ENCODE measurements around the gene SLC16A5. TPM values are rescaled to one million over a fixed set of nuclear protein-coding genes. Genes with fewer than 3 reads are reported as not detected.
"Not testable (repeated sequence)": the region's sequence is repeated elsewhere in the genome, so short reads cannot be mapped to it uniquely, and the experiment has no call there.

SLC16A5 gene
- polyA plus RNA-seq, 1 donor (not counting 4 experiments of a cell fraction or from before 2014, with no cell fraction given), result 3.5 TPM

DNA sequence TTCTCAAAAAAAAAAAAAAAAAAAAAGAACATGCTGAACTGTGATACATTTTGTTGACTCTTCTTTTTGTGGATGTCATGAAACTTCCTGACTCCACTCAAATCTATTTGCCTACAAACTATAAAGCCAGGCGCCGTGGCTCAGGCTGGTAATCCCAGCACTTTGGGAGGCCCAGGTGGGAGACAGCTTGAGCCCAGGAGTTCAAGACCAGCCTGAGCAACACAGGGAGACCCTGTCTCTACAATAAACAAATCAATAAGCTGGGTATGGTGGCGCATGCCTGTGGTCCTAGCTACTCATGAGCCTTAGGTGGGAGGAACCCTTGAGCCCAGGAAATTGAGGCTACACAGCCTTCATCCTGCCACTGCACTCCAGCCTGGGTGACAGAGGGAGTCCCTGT lies 45.2 kb downstream of the SLC16A5 start:
- Histone ChIP-seq H4K20me1 (ENCODE audit: control insufficient read depth, extremely low read depth, insufficient read depth, low read length) (no peaks in the 10 kb centered on the region), H3K27ac (ENCODE audit: control insufficient read depth, insufficient read depth, low read length) (no peak overlapping the region), H3K27me3 (ENCODE audit: control insufficient read depth, extremely low read depth, insufficient read depth, low read length) (no peaks in the 10 kb centered on the region), H3K36me3 (ENCODE audit: control insufficient read depth in 2 of 2, extremely low read depth in 1 of 2, insufficient read depth in 2 of 2, low read length in 2 of 2) (peaks cover 15 to 24% of the 10 kb centered on the region in 2 experiments), H3K9me1 (ENCODE audit: control insufficient read depth, extremely low read depth, insufficient read depth, low read length) (no peaks in the 10 kb centered on the region), H3K9me3 (ENCODE audit: control insufficient read depth, low read depth, low read length) (no peaks in the 10 kb centered on the region), H2AFZ (ENCODE audit: control insufficient read depth, low read length) (no peak overlapping the region), H3K9ac (ENCODE audit: control insufficient read depth, extremely low read depth, insufficient read depth, low read length) (no peak overlapping the region), H3K4me2 (ENCODE audit: control insufficient read depth, extremely low read depth, insufficient read depth, low read depth, low read length) (no peak overlapping the region), H3K4me3 (ENCODE audit: control insufficient read depth in 2 of 3, extremely low read depth in 1 of 3, insufficient read depth in 2 of 3, low read depth in 1 of 3, low read length in 3 of 3) (no peak overlapping the region), H3K4me1 (ENCODE audit: control insufficient read depth, extremely low read depth, insufficient read depth, low read length) (peaks cover 9% of the 10 kb centered on the region), H3K79me2 (ENCODE audit: control insufficient read depth, insufficient read depth, low read length) (peaks cover 7% of the 10 kb centered on the region)
- TF ChIP-seq EZH2 (IDR thresholded peaks at IDR 0.05; ENCODE audit: low read length), result no peak
- TF ChIP-seq, protein P1, sequence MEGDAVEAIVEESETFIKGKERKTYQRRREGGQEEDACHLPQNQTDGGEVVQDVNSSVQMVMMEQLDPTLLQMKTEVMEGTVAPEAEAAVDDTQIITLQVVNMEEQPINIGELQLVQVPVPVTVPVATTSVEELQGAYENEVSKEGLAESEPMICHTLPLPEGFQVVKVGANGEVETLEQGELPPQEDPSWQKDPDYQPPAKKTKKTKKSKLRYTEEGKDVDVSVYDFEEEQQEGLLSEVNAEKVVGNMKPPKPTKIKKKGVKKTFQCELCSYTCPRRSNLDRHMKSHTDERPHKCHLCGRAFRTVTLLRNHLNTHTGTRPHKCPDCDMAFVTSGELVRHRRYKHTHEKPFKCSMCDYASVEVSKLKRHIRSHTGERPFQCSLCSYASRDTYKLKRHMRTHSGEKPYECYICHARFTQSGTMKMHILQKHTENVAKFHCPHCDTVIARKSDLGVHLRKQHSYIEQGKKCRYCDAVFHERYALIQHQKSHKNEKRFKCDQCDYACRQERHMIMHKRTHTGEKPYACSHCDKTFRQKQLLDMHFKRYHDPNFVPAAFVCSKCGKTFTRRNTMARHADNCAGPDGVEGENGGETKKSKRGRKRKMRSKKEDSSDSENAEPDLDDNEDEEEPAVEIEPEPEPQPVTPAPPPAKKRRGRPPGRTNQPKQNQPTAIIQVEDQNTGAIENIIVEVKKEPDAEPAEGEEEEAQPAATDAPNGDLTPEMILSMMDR (optimal IDR thresholded peaks at IDR 0.05 in 1 of 3, IDR thresholded peaks at IDR 0.05 in 1 of 3, conservative IDR thresholded peaks at IDR 0.05 in 1 of 3; ENCODE audit: extremely low read depth in 1 of 3, insufficient read depth in 2 of 3, low read length in 3 of 3), result no peak
- FAIRE-seq (no peak), DNase-seq (ENCODE audit: low read depth, low spot score) (no peak)
- dilution Hi-C loops (cut with MboI; ENCODE audit: extremely low pct_ligation_motif_present, low sequenced_read_pairs), result no loop called here

DNA sequence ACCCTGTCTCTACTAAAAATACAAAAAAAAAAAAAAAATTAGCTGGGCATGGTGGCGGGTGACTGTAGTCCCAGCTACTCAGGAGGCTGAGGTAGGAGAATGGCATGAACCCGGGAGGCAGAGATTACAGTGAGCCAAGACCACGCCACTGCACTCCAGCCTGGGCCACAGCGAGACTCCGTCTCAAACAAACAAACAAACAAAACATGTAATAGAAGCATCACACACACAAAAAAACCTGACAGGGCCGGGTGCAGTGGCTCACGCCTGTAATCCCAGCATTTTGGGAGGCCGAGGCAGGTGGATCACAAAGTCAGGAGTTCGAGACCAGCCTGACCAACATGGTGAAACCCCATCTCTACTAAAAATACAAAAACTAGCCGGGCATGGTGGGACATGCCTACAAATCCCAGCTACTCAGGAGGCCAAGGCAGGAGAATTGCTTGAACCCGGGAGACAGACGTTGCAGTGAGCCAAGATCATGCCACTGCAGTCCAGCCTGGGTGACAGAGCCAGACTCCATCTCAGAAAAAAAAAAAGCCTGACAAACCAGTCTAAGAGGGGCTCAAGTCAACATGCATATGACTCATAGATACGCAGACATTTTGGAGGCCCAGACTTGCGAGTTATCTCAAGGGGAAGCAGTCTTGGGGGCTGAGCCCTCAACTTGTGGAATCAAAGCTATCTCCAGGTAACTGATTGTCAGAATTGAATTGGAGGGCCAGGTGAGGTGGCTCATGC lies 46.0 kb downstream of the SLC16A5 start:
- H4K20me1 ChIP-seq (ENCODE audit: control insufficient read depth, extremely low read depth, insufficient read depth, low read length); H3K79me2 ChIP-seq (ENCODE audit: control insufficient read depth, insufficient read depth, low read length); H3K9me1 ChIP-seq (ENCODE audit: control insufficient read depth, extremely low read depth, insufficient read depth, low read length); H3K4me3 ChIP-seq (ENCODE audit: control insufficient read depth in 2 of 3, extremely low read depth in 1 of 3, insufficient read depth in 2 of 3, low read depth in 1 of 3, low read length in 3 of 3); H3K9me3 ChIP-seq (ENCODE audit: control insufficient read depth, low read depth, low read length); H3K27ac ChIP-seq (ENCODE audit: control insufficient read depth, insufficient read depth, low read length); H3K4me2 ChIP-seq (ENCODE audit: control insufficient read depth, extremely low read depth, insufficient read depth, low read depth, low read length); H3K4me1 ChIP-seq (ENCODE audit: control insufficient read depth, extremely low read depth, insufficient read depth, low read length); FAIRE-seq; H2AFZ ChIP-seq (ENCODE audit: control insufficient read depth, low read length); H3K27me3 ChIP-seq (ENCODE audit: control insufficient read depth, extremely low read depth, insufficient read depth, low read length); DNase-seq (ENCODE audit: low read depth, low spot score); dilution Hi-C loops (cut with MboI; ENCODE audit: extremely low pct_ligation_motif_present, low sequenced_read_pairs); H3K9ac ChIP-seq (ENCODE audit: control insufficient read depth, extremely low read depth, insufficient read depth, low read length): not testable (repeated sequence)
- peaks cover 15 to 23% of the 10 kb centered on the region in 2 experiments for H3K36me3 ChIP-seq (ENCODE audit: control insufficient read depth in 2 of 2, extremely low read depth in 1 of 2, insufficient read depth in 2 of 2, low read length in 2 of 2)

DNA sequence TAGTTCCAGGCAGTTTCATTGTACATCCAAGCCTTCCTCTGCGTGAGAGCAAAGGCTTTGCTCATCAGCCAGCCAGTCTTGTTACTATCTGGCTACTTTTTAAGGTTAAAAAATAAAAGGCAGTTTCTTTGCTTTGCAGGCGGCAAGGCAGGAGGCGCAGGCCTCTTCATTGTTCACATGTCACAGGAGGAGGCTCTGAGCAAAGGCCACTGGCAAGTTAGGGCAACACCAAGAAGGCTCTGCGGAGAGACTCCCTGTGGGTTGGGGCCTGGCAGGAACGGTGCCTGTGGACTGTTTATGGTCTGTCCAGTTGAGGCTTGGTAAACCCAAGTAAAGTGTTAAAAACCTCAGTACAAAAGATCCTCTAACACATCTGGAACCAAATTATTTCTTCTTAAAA lies 47.7 kb downstream of the SLC16A5 start:
- no peaks in the 10 kb centered on the region for H3K9me1 ChIP-seq (ENCODE audit: control insufficient read depth, extremely low read depth, insufficient read depth, low read length)
- H3K27ac ChIP-seq (ENCODE audit: control insufficient read depth, insufficient read depth, low read length), result no peak overlapping the region
- no peak for TF ChIP-seq EZH2 (IDR thresholded peaks at IDR 0.05; ENCODE audit: low read length)
- TF ChIP-seq, protein P1 (optimal IDR thresholded peaks at IDR 0.05 in 1 of 3, IDR thresholded peaks at IDR 0.05 in 1 of 3, conservative IDR thresholded peaks at IDR 0.05 in 1 of 3; ENCODE audit: extremely low read depth in 1 of 3, insufficient read depth in 2 of 3, low read length in 3 of 3), result no peak
- no peaks in the 10 kb centered on the region for H3K27me3 ChIP-seq (ENCODE audit: control insufficient read depth, extremely low read depth, insufficient read depth, low read length)
- FAIRE-seq (no peak), DNase-seq (ENCODE audit: low read depth, low spot score) (no peak)
- peaks cover 12 to 18% of the 10 kb centered on the region in 2 experiments for H3K36me3 ChIP-seq (ENCODE audit: control insufficient read depth in 2 of 2, extremely low read depth in 1 of 2, insufficient read depth in 2 of 2, low read length in 2 of 2)
- H3K9me3 ChIP-seq (ENCODE audit: control insufficient read depth, low read depth, low read length), result no peaks in the 10 kb centered on the region
- H3K9ac ChIP-seq (ENCODE audit: control insufficient read depth, extremely low read depth, insufficient read depth, low read length), result no peak overlapping the region
- no peak overlapping the region for H3K4me2 ChIP-seq (ENCODE audit: control insufficient read depth, extremely low read depth, insufficient read depth, low read depth, low read length)
- peaks cover 7% of the 10 kb centered on the region for H3K4me1 ChIP-seq (ENCODE audit: control insufficient read depth, extremely low read depth, insufficient read depth, low read length)
- H4K20me1 ChIP-seq (ENCODE audit: control insufficient read depth, extremely low read depth, insufficient read depth, low read length), result no peaks in the 10 kb centered on the region
- peaks cover 4% of the 10 kb centered on the region for H3K79me2 ChIP-seq (ENCODE audit: control insufficient read depth, insufficient read depth, low read length)
- H2AFZ ChIP-seq (ENCODE audit: control insufficient read depth, low read length), result no peak overlapping the region
- no peak overlapping the region for H3K4me3 ChIP-seq (ENCODE audit: control insufficient read depth in 2 of 3, extremely low read depth in 1 of 3, insufficient read depth in 2 of 3, low read depth in 1 of 3, low read length in 3 of 3)
- dilution Hi-C loops (cut with MboI; ENCODE audit: extremely low pct_ligation_motif_present, low sequenced_read_pairs), result no loop called here
